Measurements from ENCODE around the gene LTBP3. TPM values are rescaled to one million over a fixed set of nuclear protein-coding genes. Genes with fewer than 3 reads are reported as not detected.

Gene LTBP3
- total and polyA plus RNA-seq, 3 donors from 2014 or later = 58.1 to 126 (median 112) TPM

- Histone ChIP-seq H3K27ac (peak within 1 kb of the TSS; percentile 65 to 87), H3K4me3 (peak within 1 kb of the TSS; percentile 68 to 69), H3K27me3 (no peaks in the 10 kb centered on the region), H3K36me3 (ENCODE audit: low read depth, missing control alignments) (no peaks in the 10 kb centered on the region), H3K9me3 (no peaks in the 10 kb centered on the region), H3K4me1 (peaks cover 57% of the 10 kb centered on the region)
- DNase-seq = peak; percentile 95
- intact Hi-C loops (cut with DNase I; ENCODE audit: low total_unique reads) = no loop called here
- WGBS, 2 donors = 0 to 2% methylated on average over 28 to 79 of the region's 86 CpGs
- TF ChIP-seq POLR2A (IDR thresholded peaks at IDR 0.05) = no peak
- no peak for TF ChIP-seq CTCF (IDR thresholded peaks at IDR 0.05)
Observed at GRCh38 chr11:65572356-65573051, 14.3 kb upstream of the LTBP3 start, which contains the start of gene FAM89B. TSS of gene FAM89B (plus strand) at chr11:65572538. CDS start at chr11:65572670, 132 bp downstream.

GRCh38 chr11:65571940-65572339 is 13.8 kb upstream of the LTBP3 start:
- Histone ChIP-seq H3K36me3 (ENCODE audit: low read depth, missing control alignments) (no peaks in the 10 kb centered on the region), H3K27me3 (no peaks in the 10 kb centered on the region), H3K4me3 (peak overlapping the region in 1 of 2 donors; percentile 69), H3K27ac (peak overlapping the region; percentile 65 to 87), H3K9me3 (no peaks in the 10 kb centered on the region), H3K4me1 (peaks cover 51% of the 10 kb centered on the region)
- WGBS, 2 donors = 7 to 22% methylated on average over 4 to 11 of the region's 11 CpGs
- TF ChIP-seq POLR2A (IDR thresholded peaks at IDR 0.05) (no peak), CTCF (IDR thresholded peaks at IDR 0.05) (no peak)
- no peak for DNase-seq
- intact Hi-C loops (cut with DNase I; ENCODE audit: low total_unique reads) = no loop called here

- TF ChIP-seq CTCF (IDR thresholded peaks at IDR 0.05) (no peak), POLR2A (IDR thresholded peaks at IDR 0.05) (no peak)
- no peaks in the 10 kb centered on the region for H3K9me3 ChIP-seq
- H3K27ac ChIP-seq = peak overlapping the region in 1 of 2 donors; percentile 87
- WGBS, 2 donors = 48 to 56% methylated on average over 4 to 9 of the region's 9 CpGs
- no peak for DNase-seq
- peaks cover 46% of the 10 kb centered on the region for H3K4me1 ChIP-seq
- no peaks in the 10 kb centered on the region for H3K27me3 ChIP-seq
- intact Hi-C loops (cut with DNase I; ENCODE audit: low total_unique reads) = no loop called here
- H3K36me3 ChIP-seq (ENCODE audit: low read depth, missing control alignments) = no peaks in the 10 kb centered on the region
- H3K4me3 ChIP-seq = no peak overlapping the region
Observed at GRCh38 chr11:65571420-65571819, 13.3 kb upstream of the LTBP3 start.

GRCh38 chr11:65569973-65570918 is 12.1 kb upstream of the LTBP3 start, which contains the start of gene ZNRD2:
TSS of gene ZNRD2 (plus strand) at chr11:65570477. CDS start at chr11:65570492, 15 bp downstream.
- WGBS, 2 donors = 0% methylated on average over 6 to 79 of the region's 89 CpGs
- Histone ChIP-seq H3K9me3 (no peaks in the 10 kb centered on the region), H3K36me3 (ENCODE audit: low read depth, missing control alignments) (no peaks in the 10 kb centered on the region), H3K4me1 (peaks cover 41% of the 10 kb centered on the region), H3K27me3 (no peaks in the 10 kb centered on the region), H3K4me3 (peak within 1 kb of the TSS; percentile 75 to 93), H3K27ac (peak within 1 kb of the TSS; percentile 88 to 89)
- DNase-seq = peak; percentile 99
- peak; percentile 29 to 57 (median 40) for TF ChIP-seq CTCF (IDR thresholded peaks at IDR 0.05)
- TF ChIP-seq POLR2A (IDR thresholded peaks at IDR 0.05) = no peak
- intact Hi-C loops (cut with DNase I; ENCODE audit: low total_unique reads) = no loop called here
